ENCODE measurements around the gene IL5RA.

The IL5RA gene

GRCh38 chr3:3066378-3066777, 43.8 kb downstream of the IL5RA start:
- no peak overlapping the region for H2BK12ac ChIP-seq (ENCODE audit: low read length)
- no peak overlapping the region for H4K91ac ChIP-seq (ENCODE audit: low read depth, low read length)
- H4K12ac ChIP-seq (ENCODE audit: low read depth, low read length), result no peak overlapping the region
- H3K4me3 ChIP-seq (ENCODE audit: low read depth, low read length), result no peak overlapping the region
- H3K9me3 ChIP-seq (ENCODE audit: insufficient read depth, low read depth, low read length), result no peaks in the 10 kb centered on the region
- no peak overlapping the region for H3K4me2 ChIP-seq (ENCODE audit: low read length)
- H3K4me1 ChIP-seq (ENCODE audit: control insufficient read depth in 1 of 2, insufficient read depth in 2 of 2, low read length in 2 of 2), result no peaks in the 10 kb centered on the region
- H3K4ac ChIP-seq (ENCODE audit: low read depth, low read length), result no peak overlapping the region
- no peak overlapping the region for H2AK5ac ChIP-seq (ENCODE audit: low read length)
- no CpG with 5 or more reads among the region's 2 CpGs for WGBS (ENCODE audit: extremely low coverage, insufficient coverage, insufficient read length)
- H3K79me1 ChIP-seq (ENCODE audit: low read length), result no peaks in the 10 kb centered on the region
- no peaks in the 10 kb centered on the region for H3K36me3 ChIP-seq (ENCODE audit: control insufficient read depth in 1 of 2, insufficient read depth in 2 of 2, low read length in 2 of 2)
- no peak overlapping the region for H2BK120ac ChIP-seq (ENCODE audit: insufficient read depth, low read length, poor library complexity)
- no peak overlapping the region for H3K27ac ChIP-seq (ENCODE audit: low read depth, low read length)
- no peaks in the 10 kb centered on the region for H3K27me3 ChIP-seq (ENCODE audit: insufficient read depth, low read length)
- no peak overlapping the region for H3K23ac ChIP-seq (ENCODE audit: low read length)
- no peak overlapping the region for H3K18ac ChIP-seq (ENCODE audit: low read length)
- no peak overlapping the region for H2BK5ac ChIP-seq (ENCODE audit: low read depth, low read length, poor library complexity)
- H4K8ac ChIP-seq (ENCODE audit: low read depth, low read length), result no peak overlapping the region
- no peaks in the 10 kb centered on the region for H3K79me2 ChIP-seq (ENCODE audit: control insufficient read depth, insufficient read depth, low read length, poor library complexity)
- DNase-seq, result no peak
- no peak overlapping the region for H3K14ac ChIP-seq (ENCODE audit: low read length)
- H2AFZ ChIP-seq (ENCODE audit: insufficient read depth, low read length, poor library complexity), result no peak overlapping the region
- H3K9ac ChIP-seq (ENCODE audit: low read length), result no peak overlapping the region

DNA sequence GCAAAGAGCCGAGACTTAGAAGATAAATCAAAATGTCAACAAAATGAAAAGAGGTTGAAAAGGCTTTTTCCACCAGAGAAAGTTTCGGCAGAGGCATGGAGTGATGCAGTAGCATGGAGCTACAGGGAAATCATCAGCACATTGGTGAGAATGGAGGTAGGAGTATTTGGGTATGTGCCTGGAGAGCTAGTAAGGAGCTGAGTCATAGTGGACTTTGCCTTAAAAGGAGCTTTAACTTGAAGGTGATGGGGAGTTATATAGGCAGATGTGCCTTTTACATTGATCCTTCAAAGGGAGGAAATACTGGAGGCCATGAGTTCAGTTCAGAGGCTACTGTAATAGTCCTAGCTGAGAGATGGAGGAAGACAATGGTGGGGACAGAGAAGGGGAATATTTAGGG, 44.3 kb downstream of the IL5RA start:
- no peaks in the 10 kb centered on the region for H3K4me1 ChIP-seq (ENCODE audit: control insufficient read depth in 1 of 2, insufficient read depth in 2 of 2, low read length in 2 of 2)
- H3K23ac ChIP-seq (ENCODE audit: low read length), result no peak overlapping the region
- H3K4ac ChIP-seq (ENCODE audit: low read depth, low read length), result no peak overlapping the region
- H3K79me1 ChIP-seq (ENCODE audit: low read length), result no peaks in the 10 kb centered on the region
- H3K27ac ChIP-seq (ENCODE audit: low read depth, low read length), result no peak overlapping the region
- no peaks in the 10 kb centered on the region for H3K27me3 ChIP-seq (ENCODE audit: insufficient read depth, low read length)
- no peak overlapping the region for H4K91ac ChIP-seq (ENCODE audit: low read depth, low read length)
- H3K9me3 ChIP-seq (ENCODE audit: insufficient read depth, low read depth, low read length), result no peaks in the 10 kb centered on the region
- no peak overlapping the region for H2BK12ac ChIP-seq (ENCODE audit: low read length)
- H2AFZ ChIP-seq (ENCODE audit: insufficient read depth, low read length, poor library complexity), result no peak overlapping the region
- H3K9ac ChIP-seq (ENCODE audit: low read length), result no peak overlapping the region
- H2BK120ac ChIP-seq (ENCODE audit: insufficient read depth, low read length, poor library complexity), result no peak overlapping the region
- no peak overlapping the region for H2AK5ac ChIP-seq (ENCODE audit: low read length)
- H3K14ac ChIP-seq (ENCODE audit: low read length), result no peak overlapping the region
- H4K8ac ChIP-seq (ENCODE audit: low read depth, low read length), result no peak overlapping the region
- WGBS (ENCODE audit: extremely low coverage, insufficient coverage, insufficient read length), result no CpG with 5 or more reads among the region's 2 CpGs
- no peaks in the 10 kb centered on the region for H3K79me2 ChIP-seq (ENCODE audit: control insufficient read depth, insufficient read depth, low read length, poor library complexity)
- no peak overlapping the region for H3K4me3 ChIP-seq (ENCODE audit: low read depth, low read length)
- DNase-seq, result no peak
- no peak overlapping the region for H4K12ac ChIP-seq (ENCODE audit: low read depth, low read length)
- no peak overlapping the region for H2BK5ac ChIP-seq (ENCODE audit: low read depth, low read length, poor library complexity)
- no peak overlapping the region for H3K18ac ChIP-seq (ENCODE audit: low read length)
- H3K4me2 ChIP-seq (ENCODE audit: low read length), result no peak overlapping the region
- H3K36me3 ChIP-seq (ENCODE audit: control insufficient read depth in 1 of 2, insufficient read depth in 2 of 2, low read length in 2 of 2), result no peaks in the 10 kb centered on the region

- Histone ChIP-seq H3K36me3 (ENCODE audit: control insufficient read depth in 1 of 2, insufficient read depth in 2 of 2, low read length in 2 of 2) (no peaks in the 10 kb centered on the region), H2BK12ac (ENCODE audit: low read length) (no peak overlapping the region), H2BK120ac (ENCODE audit: insufficient read depth, low read length, poor library complexity) (no peak overlapping the region), H3K4ac (ENCODE audit: low read depth, low read length) (no peak overlapping the region), H3K4me3 (ENCODE audit: low read depth, low read length) (no peak overlapping the region), H3K4me1 (ENCODE audit: control insufficient read depth in 1 of 2, insufficient read depth in 2 of 2, low read length in 2 of 2) (no peaks in the 10 kb centered on the region), H3K79me1 (ENCODE audit: low read length) (no peaks in the 10 kb centered on the region), H3K9me3 (ENCODE audit: insufficient read depth, low read depth, low read length) (no peaks in the 10 kb centered on the region), H3K27ac (ENCODE audit: low read depth, low read length) (no peak overlapping the region), H3K9ac (ENCODE audit: low read length) (no peak overlapping the region), H4K91ac (ENCODE audit: low read depth, low read length) (no peak overlapping the region), H3K14ac (ENCODE audit: low read length) (no peak overlapping the region), H2AK5ac (ENCODE audit: low read length) (no peak overlapping the region), H3K18ac (ENCODE audit: low read length) (no peak overlapping the region), H3K4me2 (ENCODE audit: low read length) (no peak overlapping the region), H4K12ac (ENCODE audit: low read depth, low read length) (no peak overlapping the region), H3K79me2 (ENCODE audit: control insufficient read depth, insufficient read depth, low read length, poor library complexity) (no peaks in the 10 kb centered on the region), H3K27me3 (ENCODE audit: insufficient read depth, low read length) (no peaks in the 10 kb centered on the region), H3K23ac (ENCODE audit: low read length) (no peak overlapping the region), H2BK5ac (ENCODE audit: low read depth, low read length, poor library complexity) (no peak overlapping the region), H2AFZ (ENCODE audit: insufficient read depth, low read length, poor library complexity) (no peak overlapping the region), H4K8ac (ENCODE audit: low read depth, low read length) (no peak overlapping the region)
- WGBS (ENCODE audit: extremely low coverage, insufficient coverage, insufficient read length), result no CpG with 5 or more reads among the region's 4 CpGs
- DNase-seq, result peak in 1 of 2 donors; percentile 1
Observed at GRCh38 chr3:3064297-3064696, 45.9 kb downstream of the IL5RA start.

DNA sequence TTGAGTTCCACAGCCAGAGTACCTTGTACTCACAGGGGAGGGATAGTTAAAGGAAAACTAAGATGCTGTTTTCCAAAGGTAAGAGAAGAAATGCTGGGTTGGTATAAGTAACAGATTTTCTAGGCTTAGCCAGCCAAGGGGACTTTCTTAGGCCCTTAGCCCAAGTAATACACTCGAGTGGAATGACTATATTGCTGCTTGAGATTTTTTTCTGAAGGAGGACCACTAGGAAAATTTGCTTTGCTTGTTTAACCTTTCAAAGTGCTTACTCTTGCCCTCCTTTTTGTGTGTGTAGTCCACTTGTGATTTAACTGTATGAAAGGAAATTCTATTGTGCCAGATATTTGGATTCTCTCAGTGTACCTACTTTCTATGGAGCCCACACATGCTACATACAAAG, 50.5 kb downstream of the IL5RA start:
- Histone ChIP-seq H2AK5ac (ENCODE audit: low read length) (no peak overlapping the region), H3K14ac (ENCODE audit: low read length) (no peak overlapping the region), H3K36me3 (ENCODE audit: control insufficient read depth in 1 of 2, insufficient read depth in 2 of 2, low read length in 2 of 2) (no peaks in the 10 kb centered on the region), H3K4ac (ENCODE audit: low read depth, low read length) (no peak overlapping the region), H2BK12ac (ENCODE audit: low read length) (no peak overlapping the region), H4K91ac (ENCODE audit: low read depth, low read length) (no peak overlapping the region), H3K79me2 (ENCODE audit: control insufficient read depth, insufficient read depth, low read length, poor library complexity) (no peaks in the 10 kb centered on the region), H2BK120ac (ENCODE audit: insufficient read depth, low read length, poor library complexity) (no peak overlapping the region), H3K18ac (ENCODE audit: low read length) (no peak overlapping the region), H3K23ac (ENCODE audit: low read length) (no peak overlapping the region), H3K4me3 (ENCODE audit: low read depth, low read length) (no peak overlapping the region), H4K8ac (ENCODE audit: low read depth, low read length) (no peak overlapping the region), H4K12ac (ENCODE audit: low read depth, low read length) (no peak overlapping the region), H3K79me1 (ENCODE audit: low read length) (no peaks in the 10 kb centered on the region), H3K9ac (ENCODE audit: low read length) (no peak overlapping the region), H3K27me3 (ENCODE audit: insufficient read depth, low read length) (no peaks in the 10 kb centered on the region), H3K4me2 (ENCODE audit: low read length) (no peak overlapping the region), H2AFZ (ENCODE audit: insufficient read depth, low read length, poor library complexity) (no peak overlapping the region), H2BK5ac (ENCODE audit: low read depth, low read length, poor library complexity) (no peak overlapping the region), H3K9me3 (ENCODE audit: insufficient read depth, low read depth, low read length) (no peaks in the 10 kb centered on the region), H3K27ac (ENCODE audit: low read depth, low read length) (no peak overlapping the region), H3K4me1 (ENCODE audit: control insufficient read depth in 1 of 2, insufficient read depth in 2 of 2, low read length in 2 of 2) (no peaks in the 10 kb centered on the region)
- no peak for DNase-seq
- WGBS (ENCODE audit: extremely low coverage, insufficient coverage, insufficient read length), result no CpG with 5 or more reads among the region's 1 CpG
